GOT3 (cell line): ENCODE data around the gene DENND5A.
"Not testable (repeated sequence)": the region's sequence is repeated elsewhere in the genome, so short reads cannot be mapped to it uniquely, and the experiment has no call there.

Experiments
- DNase-seq: peaks from one replicate; lab custom pipeline; 2025; ENCODE audit warnings: mixed read lengths; lab: John Stamatoyannopoulos, UW

Gene DENND5A

GRCh38 chr11:9264316-9265210 lies 587 bp downstream of the DENND5A start:
- peak; percentile 9 for DNase-seq

GRCh38 chr11:9263840-9264315 lies 1.3 kb downstream of the DENND5A start:
- DNase-seq: no peak

GRCh38 chr11:9260838-9261146 lies 4.4 kb downstream of the DENND5A start:
- not testable (repeated sequence) for DNase-seq

GRCh38 chr11:9259981-9260837 lies 4.9 kb downstream of the DENND5A start:
- DNase-seq: no peak

GRCh38 chr11:9258279-9258678 lies 6.9 kb downstream of the DENND5A start:
- DNase-seq: not testable (repeated sequence)

- DNase-seq: no peak
Observed at GRCh38 chr11:9254416-9254815, 10.7 kb downstream of the DENND5A start.

- DNase-seq: no peak
Observed at GRCh38 chr11:9253086-9253485, 12.1 kb downstream of the DENND5A start.

GRCh38 chr11:9251311-9251710 lies 13.8 kb downstream of the DENND5A start:
- DNase-seq: no peak

- no peak for DNase-seq
Observed at GRCh38 chr11:9250139-9250582, 15.0 kb downstream of the DENND5A start.

GRCh38 chr11:9249252-9249651 lies 15.9 kb downstream of the DENND5A start:
- no peak for DNase-seq

GRCh38 chr11:9247863-9248262 lies 17.3 kb downstream of the DENND5A start:
- DNase-seq: no peak

GRCh38 chr11:9236242-9236641 lies 28.9 kb downstream of the DENND5A start:
- not testable (repeated sequence) for DNase-seq

GRCh38 chr11:9232482-9232881 lies 32.7 kb downstream of the DENND5A start:
- no peak for DNase-seq

GRCh38 chr11:9231848-9232177 lies 33.3 kb downstream of the DENND5A start:
- DNase-seq: no peak

- DNase-seq: no peak
Observed at GRCh38 chr11:9230296-9230695, 34.9 kb downstream of the DENND5A start.

GRCh38 chr11:9228091-9228490 lies 37.1 kb downstream of the DENND5A start:
- DNase-seq: no peak

- DNase-seq: no peak
Observed at GRCh38 chr11:9225748-9226298, 39.3 kb downstream of the DENND5A start.

GRCh38 chr11:9222654-9223053 lies 42.5 kb downstream of the DENND5A start:
- no peak for DNase-seq

GRCh38 chr11:9220853-9221252 lies 44.3 kb downstream of the DENND5A start:
- not testable (repeated sequence) for DNase-seq

GRCh38 chr11:9219572-9219971 lies 45.6 kb downstream of the DENND5A start:
- no peak for DNase-seq

- no peak for DNase-seq
Observed at GRCh38 chr11:9219115-9219514, 46.0 kb downstream of the DENND5A start.

- no peak for DNase-seq
Observed at GRCh38 chr11:9214765-9215164, 50.4 kb downstream of the DENND5A start.

GRCh38 chr11:9211322-9211721 lies 53.8 kb downstream of the DENND5A start:
- DNase-seq: no peak
